ENCODE results near the gene NCKIPSD.
"Not testable (repeated sequence)": the region's sequence is repeated elsewhere in the genome, so short reads cannot be mapped to it uniquely, and the experiment has no call there.

DNA sequence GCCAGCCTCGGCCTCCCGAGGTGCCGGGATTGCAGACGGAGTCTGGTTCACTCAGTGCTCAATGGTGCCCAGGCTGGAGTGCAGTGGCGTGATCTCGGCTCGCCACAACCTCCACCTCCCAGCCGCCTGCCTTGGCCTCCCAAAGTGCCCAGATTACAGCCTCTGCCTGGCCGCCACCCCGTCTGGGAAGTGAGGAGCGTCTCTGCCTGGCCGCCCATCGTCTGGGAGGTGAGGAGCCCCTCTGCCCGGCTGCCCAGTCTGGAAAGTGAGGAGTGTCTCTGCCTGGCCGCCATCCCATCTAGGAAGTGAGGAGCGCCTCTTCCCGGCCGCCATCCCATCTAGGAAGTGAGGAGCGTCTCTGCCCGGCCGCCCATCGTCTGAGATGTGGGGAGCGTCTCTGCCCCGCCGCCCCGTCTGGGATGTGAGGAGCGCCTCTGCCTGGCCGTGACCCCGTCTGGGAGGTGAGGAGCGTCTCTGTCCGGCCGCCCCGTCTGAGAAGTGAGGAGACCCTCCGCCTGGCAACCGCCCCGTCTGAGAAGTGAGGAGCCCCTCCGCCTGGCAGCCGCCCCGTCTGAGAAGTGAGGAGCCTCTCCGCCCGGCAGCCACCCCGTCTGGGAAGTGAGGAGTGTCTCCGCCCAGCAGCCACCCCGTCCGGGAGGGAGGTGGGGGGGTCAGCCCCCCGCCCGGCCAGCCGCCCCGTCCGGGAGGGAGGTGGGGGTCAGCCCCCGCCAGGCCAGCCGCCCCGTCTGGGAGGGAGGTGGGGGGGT is 48.2 kb upstream of the NCKIPSD start:
- TF ChIP-seq, protein P1, sequence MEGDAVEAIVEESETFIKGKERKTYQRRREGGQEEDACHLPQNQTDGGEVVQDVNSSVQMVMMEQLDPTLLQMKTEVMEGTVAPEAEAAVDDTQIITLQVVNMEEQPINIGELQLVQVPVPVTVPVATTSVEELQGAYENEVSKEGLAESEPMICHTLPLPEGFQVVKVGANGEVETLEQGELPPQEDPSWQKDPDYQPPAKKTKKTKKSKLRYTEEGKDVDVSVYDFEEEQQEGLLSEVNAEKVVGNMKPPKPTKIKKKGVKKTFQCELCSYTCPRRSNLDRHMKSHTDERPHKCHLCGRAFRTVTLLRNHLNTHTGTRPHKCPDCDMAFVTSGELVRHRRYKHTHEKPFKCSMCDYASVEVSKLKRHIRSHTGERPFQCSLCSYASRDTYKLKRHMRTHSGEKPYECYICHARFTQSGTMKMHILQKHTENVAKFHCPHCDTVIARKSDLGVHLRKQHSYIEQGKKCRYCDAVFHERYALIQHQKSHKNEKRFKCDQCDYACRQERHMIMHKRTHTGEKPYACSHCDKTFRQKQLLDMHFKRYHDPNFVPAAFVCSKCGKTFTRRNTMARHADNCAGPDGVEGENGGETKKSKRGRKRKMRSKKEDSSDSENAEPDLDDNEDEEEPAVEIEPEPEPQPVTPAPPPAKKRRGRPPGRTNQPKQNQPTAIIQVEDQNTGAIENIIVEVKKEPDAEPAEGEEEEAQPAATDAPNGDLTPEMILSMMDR (IDR thresholded peaks at IDR 0.05; ENCODE audit: low read length), result not testable (repeated sequence)
- not testable (repeated sequence) for TF ChIP-seq EZH2phosphoT487 (IDR thresholded peaks at IDR 0.05; ENCODE audit: low read length); EZH2 (optimal IDR thresholded peaks at IDR 0.05; ENCODE audit: low read depth, low read length)
